HAP-1 (cell line): ENCODE measurements around the gene GLRX3.

Experiments used
- DNase-seq, 2 experiments: peaks; one replicate each; pipeline ENCODE4 v3.0.0-alpha.2; 2016 to 2020; ENCODE audit warnings: low spot score in 2 of 2
- H3K27me3 ChIP-seq: fragments of 250-450 bp; sonication (Bioruptor Pico); 2 replicates; pipeline ENCODE4 v1.5.1; 2020; ENCODE audit warnings: low read depth, mild to moderate bottlenecking, moderate library complexity
- H3K36me3 ChIP-seq: fragments of 250-450 bp; sonication (Bioruptor Pico); replicated peaks from 2 replicates; pipeline ENCODE4 v1.5.1; 2020; ENCODE audit warnings: mild to moderate bottlenecking
- H3K4me1 ChIP-seq: fragments of 250-450 bp; sonication (Bioruptor Pico); 2 replicates; pipeline ENCODE4 v1.5.1; 2020; ENCODE audit warnings: mild to moderate bottlenecking
- H3K4me3 ChIP-seq: fragments of 250-450 bp; sonication (Bioruptor Pico); 2 replicates; pipeline ENCODE4 v1.5.1; 2020; ENCODE audit warnings: mild to moderate bottlenecking, moderate library complexity
- H3K9me3 ChIP-seq: fragments of 250-450 bp; sonication (Bioruptor Pico); 2 replicates; pipeline ENCODE4 v1.5.1; 2020; ENCODE audit warnings: mild to moderate bottlenecking, moderate library complexity
- in situ Hi-C: fragments of 300-500 bp; cut with MboI; formaldehyde crosslinking; loops from 3 replicates; pipeline ENCODE4 v1.14.3; 2020; ENCODE audit warnings: low sequenced_read_pairs, inconsistent platforms, mixed read lengths

GLRX3 gene

DNA sequence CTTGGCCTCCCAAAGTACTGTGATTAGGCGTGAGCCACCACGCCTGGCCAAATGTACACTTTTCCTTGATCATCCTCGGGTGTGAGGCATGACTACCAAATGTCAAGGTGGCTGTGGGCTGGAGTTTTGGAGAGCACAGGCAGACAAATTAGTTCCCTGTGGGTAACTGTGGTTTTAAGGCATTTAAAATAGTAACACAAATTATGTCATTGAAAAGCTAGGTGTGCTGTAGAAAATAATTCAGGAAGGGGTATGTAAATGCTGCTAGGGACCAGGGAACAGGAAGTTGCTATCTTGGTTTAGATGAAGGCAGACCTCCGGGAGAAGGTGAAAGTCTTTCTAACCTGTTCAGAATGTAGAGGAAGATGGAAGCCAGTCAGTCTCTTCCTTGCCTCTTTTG lies 9.9 kb downstream of the GLRX3 start:
- no peak overlapping the region for H3K4me3 ChIP-seq
- H3K36me3 ChIP-seq, result peaks cover 37% of the 10 kb centered on the region
- peaks cover 5% of the 10 kb centered on the region for H3K4me1 ChIP-seq
- DNase-seq, result no peak
- in situ Hi-C loops, result no loop called here
- no peaks in the 10 kb centered on the region for H3K27me3 ChIP-seq
- no peaks in the 10 kb centered on the region for H3K9me3 ChIP-seq

DNA sequence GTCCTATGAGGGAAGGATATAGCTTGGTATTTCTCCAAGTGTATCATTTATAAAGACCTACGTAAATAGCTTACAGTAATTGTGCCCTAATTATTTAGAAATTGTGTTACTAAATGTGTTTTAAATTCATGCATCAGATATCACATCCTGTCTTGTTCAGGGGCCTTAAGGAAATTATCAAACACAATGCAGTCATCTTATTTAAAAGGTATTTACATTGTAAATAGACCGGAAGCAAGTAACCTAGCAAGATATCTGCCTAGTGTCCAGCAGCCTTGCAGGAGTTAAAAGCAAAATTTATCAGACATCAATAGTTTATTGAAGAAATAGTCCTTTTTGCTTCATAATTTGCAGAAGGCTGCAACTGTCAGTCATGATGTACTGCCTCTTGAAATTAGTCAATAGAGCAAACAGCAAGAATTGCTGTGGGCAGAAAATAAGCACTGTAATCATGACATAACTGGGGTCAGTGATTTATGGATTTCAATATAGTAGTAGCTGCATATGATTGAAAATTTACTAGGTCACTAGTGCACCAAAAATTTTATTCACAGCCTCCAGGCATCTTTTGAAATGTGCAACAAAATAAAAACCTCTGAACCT lies 23.1 kb downstream of the GLRX3 start:
- no peaks in the 10 kb centered on the region for H3K9me3 ChIP-seq
- peaks cover 25% of the 10 kb centered on the region for H3K36me3 ChIP-seq
- in situ Hi-C loops, result no loop called here
- no peak for DNase-seq
- peaks cover 22% of the 10 kb centered on the region for H3K4me1 ChIP-seq
- no peaks in the 10 kb centered on the region for H3K27me3 ChIP-seq
- no peak overlapping the region for H3K4me3 ChIP-seq

- no peak for DNase-seq
- no peak overlapping the region for H3K4me3 ChIP-seq
Measured at GRCh38 chr10:130160775-130161174, 24.6 kb downstream of the GLRX3 start.

DNA sequence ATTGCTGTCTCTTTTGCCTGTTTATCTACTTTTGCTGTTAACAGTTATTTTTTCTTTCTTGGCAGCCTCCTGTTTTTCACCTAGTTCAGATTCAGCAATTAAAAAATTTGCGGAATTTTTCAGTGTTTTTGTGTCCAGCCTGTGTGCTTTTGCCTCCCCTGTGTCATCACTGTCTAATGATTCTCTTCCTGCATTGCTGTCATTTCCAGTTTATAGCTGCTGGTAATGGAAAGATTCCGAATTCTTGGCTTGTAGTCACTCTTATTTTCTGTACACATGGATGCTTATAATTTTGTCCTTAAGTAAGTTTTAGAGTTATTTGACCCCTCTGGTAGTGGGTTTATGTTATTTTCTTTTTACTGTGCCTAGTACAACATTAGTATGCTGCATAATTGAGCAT lies 25.1 kb downstream of the GLRX3 start:
- peaks cover 29% of the 10 kb centered on the region for H3K36me3 ChIP-seq
- H3K4me1 ChIP-seq, result peaks cover 22% of the 10 kb centered on the region
- no peak for DNase-seq
- H3K9me3 ChIP-seq, result no peaks in the 10 kb centered on the region
- H3K27me3 ChIP-seq, result no peaks in the 10 kb centered on the region
- in situ Hi-C loops, result no loop called here
- no peak overlapping the region for H3K4me3 ChIP-seq

More at GRCh38 chr10:130160775-130161174, 24.6 kb downstream of the GLRX3 start:
- peaks cover 25% of the 10 kb centered on the region for H3K36me3 ChIP-seq
- no peaks in the 10 kb centered on the region for H3K27me3 ChIP-seq
- H3K9me3 ChIP-seq, result no peaks in the 10 kb centered on the region
- peaks cover 22% of the 10 kb centered on the region for H3K4me1 ChIP-seq
- in situ Hi-C loops, result no loop called here

GRCh38 chr10:130167193-130167592 lies 31.0 kb downstream of the GLRX3 start:
- H3K27me3 ChIP-seq, result no peaks in the 10 kb centered on the region
- in situ Hi-C loops, result no loop called here
- peaks cover 37% of the 10 kb centered on the region for H3K36me3 ChIP-seq
- H3K4me3 ChIP-seq, result no peak overlapping the region
- no peaks in the 10 kb centered on the region for H3K9me3 ChIP-seq
- H3K4me1 ChIP-seq, result no peaks in the 10 kb centered on the region
- DNase-seq, result no peak

DNA sequence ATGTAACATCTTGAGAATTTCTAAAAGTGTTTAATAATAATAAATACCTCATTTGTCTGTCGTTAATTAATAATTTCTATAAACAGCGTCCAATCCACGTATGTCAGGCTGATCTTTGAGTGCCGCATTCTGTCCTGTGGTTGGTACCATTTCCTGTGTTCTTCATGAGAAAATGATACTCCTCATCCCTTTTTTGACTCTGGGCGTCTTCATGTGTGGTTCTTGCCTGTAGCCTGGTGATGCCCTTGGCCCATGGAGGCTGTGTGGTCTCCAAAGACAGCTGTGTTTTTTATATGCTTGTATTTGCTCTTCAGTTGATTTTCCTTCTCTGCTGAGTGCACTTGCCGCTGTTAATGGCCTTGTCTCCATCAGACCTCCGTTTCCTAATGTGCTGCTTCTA lies 31.5 kb downstream of the GLRX3 start:
- no peaks in the 10 kb centered on the region for H3K9me3 ChIP-seq
- H3K27me3 ChIP-seq, result no peaks in the 10 kb centered on the region
- no peak for DNase-seq
- peaks cover 33% of the 10 kb centered on the region for H3K36me3 ChIP-seq
- in situ Hi-C loops, result no loop called here
- H3K4me3 ChIP-seq, result no peak overlapping the region
- no peaks in the 10 kb centered on the region for H3K4me1 ChIP-seq

GRCh38 chr10:130169136-130169859 lies 33.1 kb downstream of the GLRX3 start:
- no peak for DNase-seq
- H3K36me3 ChIP-seq, result peaks cover 44% of the 10 kb centered on the region
- no peak overlapping the region for H3K4me3 ChIP-seq
- H3K27me3 ChIP-seq, result no peaks in the 10 kb centered on the region
- in situ Hi-C loops, result no loop called here
- no peaks in the 10 kb centered on the region for H3K4me1 ChIP-seq
- H3K9me3 ChIP-seq, result no peaks in the 10 kb centered on the region

DNA sequence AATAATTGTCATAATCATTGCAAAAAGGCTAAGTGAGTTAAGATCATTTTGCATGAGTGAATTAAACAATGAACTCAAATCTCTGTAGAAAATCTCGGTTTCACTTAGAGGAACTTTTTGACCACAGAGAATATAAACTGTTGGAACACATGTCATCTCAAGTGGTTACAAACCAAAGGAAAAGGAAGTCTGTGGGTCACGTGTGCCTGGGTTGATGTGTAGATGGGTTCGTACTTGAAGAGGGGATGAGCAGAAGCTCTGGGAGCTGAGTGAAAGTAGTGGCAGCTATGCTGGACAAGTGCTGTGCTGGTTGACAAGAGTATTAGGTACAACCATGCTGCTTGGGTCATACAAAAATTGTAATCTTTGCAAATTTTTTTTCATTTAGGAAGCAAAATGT lies 35.0 kb downstream of the GLRX3 start:
- Histone ChIP-seq H3K36me3 (peaks cover 56% of the 10 kb centered on the region), H3K27me3 (no peaks in the 10 kb centered on the region), H3K9me3 (no peaks in the 10 kb centered on the region), H3K4me1 (no peaks in the 10 kb centered on the region), H3K4me3 (no peak overlapping the region)
- in situ Hi-C loops, result no loop called here
- DNase-seq, result no peak

DNA sequence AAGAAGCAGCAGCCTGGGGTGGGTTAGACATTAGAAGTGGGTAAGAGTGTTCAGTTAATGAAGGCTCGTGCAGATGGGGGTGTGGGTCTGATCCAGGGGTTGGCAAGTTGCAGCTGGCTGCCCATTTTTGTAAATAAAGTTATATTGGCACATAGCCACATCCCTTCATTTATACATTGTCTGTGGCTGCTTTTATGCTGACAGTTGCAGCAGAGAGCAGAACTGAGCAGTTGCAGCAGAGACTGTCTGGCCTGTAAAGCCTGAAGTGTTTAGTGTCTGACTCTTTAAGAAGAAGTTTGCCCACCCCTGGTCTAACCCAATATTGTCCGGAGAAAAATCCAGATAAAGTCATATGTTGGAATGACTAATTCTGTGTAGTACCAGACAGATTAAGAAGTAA lies 38.1 kb downstream of the GLRX3 start:
- Histone ChIP-seq H3K9me3 (no peaks in the 10 kb centered on the region), H3K36me3 (peaks cover 42% of the 10 kb centered on the region), H3K4me1 (no peaks in the 10 kb centered on the region), H3K27me3 (no peaks in the 10 kb centered on the region), H3K4me3 (no peak overlapping the region)
- in situ Hi-C loops, result no loop called here
- no peak for DNase-seq

GRCh38 chr10:130175074-130175473 lies 38.9 kb downstream of the GLRX3 start:
- Histone ChIP-seq H3K4me1 (no peaks in the 10 kb centered on the region), H3K27me3 (no peaks in the 10 kb centered on the region), H3K9me3 (no peaks in the 10 kb centered on the region), H3K4me3 (no peak overlapping the region), H3K36me3 (peaks cover 44% of the 10 kb centered on the region)
- DNase-seq, result no peak
- in situ Hi-C loops, result loop anchor here (25.0 kb wide), 1 partner anchor 1612 kb away; no protein-coding TSS in a partner anchor

DNA sequence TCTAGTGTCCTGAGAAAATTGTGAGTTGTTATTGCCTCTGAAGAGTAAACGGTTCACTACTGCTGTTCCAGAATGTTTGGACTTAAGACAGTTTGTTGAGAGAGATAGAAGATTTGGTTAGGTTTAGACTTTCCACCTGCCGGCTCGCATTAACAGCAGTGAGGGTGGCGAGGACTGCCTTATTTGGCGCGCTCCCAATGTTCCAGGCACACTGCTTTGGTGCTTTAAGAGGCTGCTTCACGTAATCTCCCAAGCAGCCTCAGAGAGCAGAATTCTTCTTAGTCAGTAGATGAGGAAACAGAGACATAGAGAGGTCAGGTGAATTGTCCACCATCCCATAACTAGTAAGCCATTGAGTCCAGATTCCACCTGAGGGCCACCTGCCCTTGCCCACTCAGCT lies 41.1 kb downstream of the GLRX3 start:
- Histone ChIP-seq H3K27me3 (no peaks in the 10 kb centered on the region), H3K4me1 (no peaks in the 10 kb centered on the region), H3K9me3 (no peaks in the 10 kb centered on the region), H3K36me3 (peaks cover 54% of the 10 kb centered on the region), H3K4me3 (no peak overlapping the region)
- no peak for DNase-seq
- in situ Hi-C loops, result loop anchor here (25.0 kb wide), 1 partner anchor 1610 kb away; no protein-coding TSS in a partner anchor

GRCh38 chr10:130179640-130180039 lies 43.4 kb downstream of the GLRX3 start:
- Histone ChIP-seq H3K4me1 (no peaks in the 10 kb centered on the region), H3K9me3 (no peaks in the 10 kb centered on the region), H3K36me3 (peaks cover 59% of the 10 kb centered on the region), H3K4me3 (no peak overlapping the region), H3K27me3 (no peaks in the 10 kb centered on the region)
- in situ Hi-C loops, result loop anchor here (25.0 kb wide), 1 partner anchor 1608 kb away; no protein-coding TSS in a partner anchor
- DNase-seq, result peak; percentile 53 to 61

DNA sequence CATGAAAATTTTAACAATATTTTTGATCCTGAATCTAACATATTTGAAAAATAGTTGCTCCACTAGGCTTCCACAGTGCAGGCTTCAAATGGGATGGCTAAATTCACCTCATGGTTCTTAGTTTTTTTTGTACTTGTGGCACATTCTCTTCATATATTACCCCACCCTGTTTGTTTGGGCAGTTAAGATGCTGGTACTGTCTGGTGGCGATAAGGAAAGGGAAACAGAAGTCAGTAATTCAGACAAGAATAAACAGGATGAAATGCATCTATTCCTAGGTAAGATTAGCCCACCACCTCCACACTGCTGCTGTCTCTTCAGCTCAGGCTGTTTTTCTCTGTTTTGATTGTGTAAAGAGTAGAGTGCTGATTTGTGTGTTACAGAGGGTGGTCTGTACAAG lies 44.2 kb downstream of the GLRX3 start:
- Histone ChIP-seq H3K4me1 (no peaks in the 10 kb centered on the region), H3K4me3 (no peak overlapping the region), H3K36me3 (peaks cover 53% of the 10 kb centered on the region), H3K9me3 (no peaks in the 10 kb centered on the region), H3K27me3 (no peaks in the 10 kb centered on the region)
- DNase-seq, result no peak
- in situ Hi-C loops, result loop anchor here (25.0 kb wide), 1 partner anchor 1607 kb away; no protein-coding TSS in a partner anchor

- in situ Hi-C loops, result loop anchor here (25.0 kb wide), 1 partner anchor 1605 kb away; no protein-coding TSS in a partner anchor
- DNase-seq, result no peak
- Histone ChIP-seq H3K9me3 (no peaks in the 10 kb centered on the region), H3K36me3 (peaks cover 52% of the 10 kb centered on the region), H3K4me1 (no peaks in the 10 kb centered on the region), H3K4me3 (no peak overlapping the region), H3K27me3 (no peaks in the 10 kb centered on the region)
Measured at GRCh38 chr10:130181858-130182257, 45.7 kb downstream of the GLRX3 start.
